HepG2 (cell line): Measurements from ENCODE around the gene PIEZO2.

Experiments
- ADNP ChIP-seq: sonication (generic); formaldehyde crosslinking; IDR thresholded peaks from 2 replicates; pipeline ENCODE4 v1.4.0; 2020; ENCODE audit warnings: missing genetic modification reagents
- CREB1 ChIP-seq, 2 experiments: fragments of 450-650 bp in 1 of 2; IDR thresholded peaks; 2 replicates each; pipeline ENCODE4 v1.6.1; 2016 to 2017; ENCODE audit warnings: control low read depth in 1 of 2, mild to moderate bottlenecking in 1 of 2, missing compliant biosample characterization in 1 of 2, missing genetic modification characterization in 1 of 2
- KAT7 ChIP-seq: IDR thresholded peaks from 2 replicates; pipeline ENCODE4 v1.6.1; 2018; ENCODE audit warnings: borderline replicate concordance, missing compliant biosample characterization
- RFX5 ChIP-seq: IDR thresholded peaks from 2 replicates; pipeline ENCODE4 v1.6.1; 2011; ENCODE audit warnings: low read depth, low read length, improper control_type of control experiment
- TF ChIP-seq, protein P1 (sequence below): sonication (generic); formaldehyde crosslinking; IDR thresholded peaks from 2 replicates; pipeline ENCODE4 v1.4.0; 2020; ENCODE audit warnings: missing genetic modification reagents

DNA sequence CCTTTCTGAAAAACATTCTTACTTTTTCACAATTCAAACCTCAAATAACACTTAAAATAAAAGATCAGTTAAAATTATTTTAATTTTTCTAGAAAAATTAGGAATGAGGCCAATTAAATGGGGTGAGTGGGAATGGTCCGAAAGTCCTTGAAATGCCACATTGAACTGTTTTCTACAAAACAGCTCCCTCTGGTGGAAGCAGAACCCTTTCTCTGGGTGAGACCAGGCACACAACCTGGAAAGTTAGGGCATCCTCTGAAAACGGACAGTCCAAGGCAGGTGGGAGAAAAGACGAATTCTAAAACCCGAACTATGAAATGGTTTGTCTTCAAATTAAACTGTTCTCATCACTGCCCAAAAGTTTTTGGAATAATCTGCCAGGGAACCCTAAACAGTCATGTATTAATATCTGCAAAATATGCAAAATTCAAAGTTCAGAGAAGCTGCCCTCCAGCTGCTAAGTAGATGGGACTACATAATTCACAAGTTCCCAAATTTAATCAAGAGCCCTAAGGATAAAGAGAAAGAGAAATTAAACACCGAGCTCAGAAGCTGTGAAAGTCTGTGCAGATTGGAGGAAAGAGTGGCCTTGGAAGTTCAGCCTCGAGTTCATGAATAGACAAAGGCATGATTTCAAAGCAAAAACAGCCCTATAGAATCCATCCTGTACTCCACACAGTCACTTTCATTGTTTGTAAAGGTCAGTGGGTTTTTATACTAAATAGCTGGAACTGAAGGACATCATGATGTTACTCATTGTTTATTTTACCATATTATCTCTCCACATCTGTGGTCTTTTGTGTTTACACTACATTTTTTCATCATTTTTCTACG lies 108.3 kb downstream of the PIEZO2 start:
- no peak for TF ChIP-seq ADNP (CRISPR knock-in tag)
- TF ChIP-seq, protein P1, sequence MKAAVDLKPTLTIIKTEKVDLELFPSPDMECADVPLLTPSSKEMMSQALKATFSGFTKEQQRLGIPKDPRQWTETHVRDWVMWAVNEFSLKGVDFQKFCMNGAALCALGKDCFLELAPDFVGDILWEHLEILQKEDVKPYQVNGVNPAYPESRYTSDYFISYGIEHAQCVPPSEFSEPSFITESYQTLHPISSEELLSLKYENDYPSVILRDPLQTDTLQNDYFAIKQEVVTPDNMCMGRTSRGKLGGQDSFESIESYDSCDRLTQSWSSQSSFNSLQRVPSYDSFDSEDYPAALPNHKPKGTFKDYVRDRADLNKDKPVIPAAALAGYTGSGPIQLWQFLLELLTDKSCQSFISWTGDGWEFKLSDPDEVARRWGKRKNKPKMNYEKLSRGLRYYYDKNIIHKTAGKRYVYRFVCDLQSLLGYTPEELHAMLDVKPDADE, result no peak
- no peak for TF ChIP-seq CREB1 (IDR thresholded peaks at IDR 0.05)
- no peak for TF ChIP-seq CREB1 (CRISPR knock-in tag; IDR thresholded peaks at IDR 0.05)
- TF ChIP-seq RFX5, result no peak
- no peak for TF ChIP-seq KAT7 (CRISPR knock-in tag)
